Measurements from ENCODE around the gene TTC23L. TPM values are rescaled to one million over a fixed set of nuclear protein-coding genes. Genes with fewer than 3 reads are reported as not detected.

TTC23L gene
- total RNA-seq, 3 donors from 2014 or later = 0.29 to 0.43 TPM; not detected in 1

GRCh38 chr5:34803974-34804732 lies 34.8 kb upstream of the TTC23L start:
- no peaks in the 10 kb centered on the region for H3K4me1 ChIP-seq (ENCODE audit: low read depth)
- no peak for TF ChIP-seq CTCF (IDR thresholded peaks at IDR 0.05)
- DNase-seq (no peak), ATAC-seq (no peak)
- H3K9me3 ChIP-seq = no peaks in the 10 kb centered on the region
- H3K36me3 ChIP-seq (ENCODE audit: low read depth) = no peaks in the 10 kb centered on the region
- no peak overlapping the region for H3K4me3 ChIP-seq
- intact Hi-C loops (cut with DNase I, micrococcal nuclease) = no loop called here

GRCh38 chr5:34804913-34805312 lies 34.1 kb upstream of the TTC23L start:
- H3K4me3 ChIP-seq = no peak overlapping the region
- TF ChIP-seq CTCF (IDR thresholded peaks at IDR 0.05) = no peak
- H3K36me3 ChIP-seq (ENCODE audit: low read depth) = no peaks in the 10 kb centered on the region

DNA sequence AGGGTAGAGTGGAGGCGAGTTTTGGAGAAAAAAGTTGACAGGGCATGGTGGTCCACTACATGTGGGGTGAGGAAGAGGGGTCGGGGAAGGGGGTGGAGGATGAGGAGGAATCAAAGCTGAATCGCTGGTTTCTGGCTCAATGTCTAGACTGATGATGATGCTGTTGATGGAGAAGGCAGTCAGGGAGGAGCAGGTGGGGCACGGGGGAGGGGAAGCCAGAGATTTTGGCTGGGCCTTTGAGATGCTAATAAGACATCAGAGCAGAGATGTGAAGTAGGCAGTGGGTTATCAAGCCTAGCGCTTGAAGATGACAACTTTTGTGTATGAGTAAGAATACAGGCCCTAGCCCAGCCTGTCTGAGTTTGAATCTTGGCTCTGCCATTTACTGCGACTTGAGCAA lies 32.4 kb upstream of the TTC23L start:
- TF ChIP-seq CTCF (IDR thresholded peaks at IDR 0.05) = no peak
- no peak for DNase-seq
- Histone ChIP-seq H3K4me1 (ENCODE audit: low read depth) (no peaks in the 10 kb centered on the region), H3K36me3 (ENCODE audit: low read depth) (no peaks in the 10 kb centered on the region), H3K9me3 (no peaks in the 10 kb centered on the region), H3K4me3 (no peak overlapping the region)
- ATAC-seq = no peak
- intact Hi-C loops (cut with DNase I, micrococcal nuclease) = no loop called here

More at GRCh38 chr5:34804913-34805312, 34.1 kb upstream of the TTC23L start:
- Histone ChIP-seq H3K4me1 (ENCODE audit: low read depth) (no peaks in the 10 kb centered on the region), H3K9me3 (no peaks in the 10 kb centered on the region)
- DNase-seq (no peak), ATAC-seq (no peak)
- intact Hi-C loops (cut with DNase I, micrococcal nuclease) = no loop called here

GRCh38 chr5:34811706-34812105 lies 27.3 kb upstream of the TTC23L start:
- intact Hi-C loops (cut with DNase I, micrococcal nuclease) = no loop called here
- no peak for DNase-seq
- H3K36me3 ChIP-seq (ENCODE audit: low read depth) = no peaks in the 10 kb centered on the region
- no peaks in the 10 kb centered on the region for H3K9me3 ChIP-seq
- no peaks in the 10 kb centered on the region for H3K4me1 ChIP-seq (ENCODE audit: low read depth)
- TF ChIP-seq CTCF (IDR thresholded peaks at IDR 0.05) = no peak
- no peak overlapping the region for H3K4me3 ChIP-seq
- ATAC-seq = no peak

DNA sequence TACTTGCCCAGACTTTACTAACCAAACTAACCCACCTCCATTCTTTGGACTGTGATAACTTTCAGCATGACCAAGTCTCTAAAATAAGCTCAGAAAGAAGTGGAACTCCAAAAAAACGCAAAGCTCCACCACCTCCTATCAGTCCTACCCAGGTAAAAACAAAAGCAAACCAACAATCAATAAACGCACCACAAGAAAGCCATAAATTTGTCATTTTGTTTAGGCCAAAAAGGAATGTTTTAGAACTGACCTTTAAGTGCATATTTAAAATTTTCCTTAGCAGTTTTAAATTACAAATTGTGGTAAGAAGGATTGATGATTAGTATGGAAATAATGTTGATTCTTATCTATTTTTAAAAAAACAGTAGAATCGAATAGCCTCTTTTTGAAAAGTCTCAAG lies 25.5 kb upstream of the TTC23L start:
- Histone ChIP-seq H3K36me3 (ENCODE audit: low read depth) (no peaks in the 10 kb centered on the region), H3K4me1 (ENCODE audit: low read depth) (no peaks in the 10 kb centered on the region), H3K9me3 (no peaks in the 10 kb centered on the region), H3K4me3 (no peak overlapping the region)
- no peak for DNase-seq
- no peak for TF ChIP-seq CTCF (IDR thresholded peaks at IDR 0.05)
- ATAC-seq = no peak
- intact Hi-C loops (cut with DNase I, micrococcal nuclease) = no loop called here

All from mucosa of descending colon (tissue), 3 donors.